ENCODE data around the gene ZNF598. TPM values are rescaled to one million over a fixed set of nuclear protein-coding genes. Genes with fewer than 3 reads are reported as not detected.

ZNF598 gene
- total and polyA plus RNA-seq, 3 donors from 2014 or later = 46.3 to 94.6 (median 80.4) TPM

DNA sequence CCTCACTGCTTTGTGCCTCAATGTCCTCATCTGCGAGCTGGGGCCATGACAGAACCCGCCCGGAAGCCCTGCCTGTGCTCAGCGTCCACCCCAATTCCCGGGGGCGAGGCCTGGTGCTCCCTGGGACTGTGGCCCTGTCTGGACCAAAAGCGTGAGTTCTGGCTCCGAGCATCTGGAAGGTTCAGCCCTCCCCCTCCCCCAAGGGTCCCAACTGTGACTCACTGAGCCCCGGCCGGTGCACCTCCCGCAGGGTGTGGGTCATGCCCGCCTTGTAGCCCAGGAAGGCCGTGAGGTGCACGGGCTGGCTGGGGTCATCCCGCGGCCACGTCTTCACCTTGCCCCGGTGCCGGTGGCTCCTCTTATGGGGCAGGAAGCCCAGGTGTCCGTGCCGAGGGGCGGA, 55.9 kb downstream of the ZNF598 start:
- no peak overlapping the region for H3K27ac ChIP-seq
- H3K27me3 ChIP-seq = no peaks in the 10 kb centered on the region
- intact Hi-C loops (cut with DNase I; ENCODE audit: low total_unique reads) = no loop called here
- H3K4me3 ChIP-seq = no peak overlapping the region
- H3K36me3 ChIP-seq (ENCODE audit: low read depth, missing control alignments) = no peaks in the 10 kb centered on the region
- DNase-seq = no peak
- WGBS, 2 donors = 96 to 97% methylated on average over 7 to 22 of the region's 22 CpGs
- no peaks in the 10 kb centered on the region for H3K4me1 ChIP-seq
- no peaks in the 10 kb centered on the region for H3K9me3 ChIP-seq
- TF ChIP-seq POLR2A (IDR thresholded peaks at IDR 0.05) = no peak
- TF ChIP-seq, protein P1, sequence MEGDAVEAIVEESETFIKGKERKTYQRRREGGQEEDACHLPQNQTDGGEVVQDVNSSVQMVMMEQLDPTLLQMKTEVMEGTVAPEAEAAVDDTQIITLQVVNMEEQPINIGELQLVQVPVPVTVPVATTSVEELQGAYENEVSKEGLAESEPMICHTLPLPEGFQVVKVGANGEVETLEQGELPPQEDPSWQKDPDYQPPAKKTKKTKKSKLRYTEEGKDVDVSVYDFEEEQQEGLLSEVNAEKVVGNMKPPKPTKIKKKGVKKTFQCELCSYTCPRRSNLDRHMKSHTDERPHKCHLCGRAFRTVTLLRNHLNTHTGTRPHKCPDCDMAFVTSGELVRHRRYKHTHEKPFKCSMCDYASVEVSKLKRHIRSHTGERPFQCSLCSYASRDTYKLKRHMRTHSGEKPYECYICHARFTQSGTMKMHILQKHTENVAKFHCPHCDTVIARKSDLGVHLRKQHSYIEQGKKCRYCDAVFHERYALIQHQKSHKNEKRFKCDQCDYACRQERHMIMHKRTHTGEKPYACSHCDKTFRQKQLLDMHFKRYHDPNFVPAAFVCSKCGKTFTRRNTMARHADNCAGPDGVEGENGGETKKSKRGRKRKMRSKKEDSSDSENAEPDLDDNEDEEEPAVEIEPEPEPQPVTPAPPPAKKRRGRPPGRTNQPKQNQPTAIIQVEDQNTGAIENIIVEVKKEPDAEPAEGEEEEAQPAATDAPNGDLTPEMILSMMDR (IDR thresholded peaks at IDR 0.05) = no peak

GRCh38 chr16:1950559-1950958, 59.1 kb downstream of the ZNF598 start:
- no peak overlapping the region for H3K4me3 ChIP-seq
- TF ChIP-seq, protein P1 (IDR thresholded peaks at IDR 0.05) = no peak
- TF ChIP-seq POLR2A (IDR thresholded peaks at IDR 0.05) = no peak
- H3K9me3 ChIP-seq = no peaks in the 10 kb centered on the region
- H3K27me3 ChIP-seq = no peaks in the 10 kb centered on the region
- no peaks in the 10 kb centered on the region for H3K36me3 ChIP-seq (ENCODE audit: low read depth, missing control alignments)
- H3K27ac ChIP-seq = no peak overlapping the region
- 80 to 86% methylated on average over 2 to 19 of the region's 19 CpGs for WGBS, 2 donors
- intact Hi-C loops (cut with DNase I; ENCODE audit: low total_unique reads) = no loop called here
- H3K4me1 ChIP-seq = no peaks in the 10 kb centered on the region
- DNase-seq = no peak

DNA sequence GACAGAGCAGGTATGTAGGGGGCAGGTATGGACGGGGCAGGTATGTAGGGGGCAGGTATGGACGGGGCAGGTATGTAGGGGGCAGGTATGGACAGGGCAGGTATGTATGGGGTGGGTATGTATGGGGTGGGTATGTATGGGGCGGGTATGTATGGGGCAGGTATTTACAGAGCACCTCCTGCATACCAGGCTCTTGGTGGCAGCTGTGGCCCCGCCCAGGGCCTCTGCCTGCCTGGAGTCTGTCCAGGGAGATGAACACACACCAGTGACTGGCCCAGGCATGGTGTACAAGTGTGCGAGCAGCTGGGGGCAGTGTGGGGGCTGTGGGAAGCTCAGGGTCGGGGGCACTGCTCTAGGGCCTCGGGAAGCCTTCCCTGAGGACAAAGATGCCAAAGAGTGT, 59.6 kb downstream of the ZNF598 start:
- H3K9me3 ChIP-seq = no peaks in the 10 kb centered on the region
- intact Hi-C loops (cut with DNase I; ENCODE audit: low total_unique reads) = no loop called here
- DNase-seq = no peak
- no peaks in the 10 kb centered on the region for H3K36me3 ChIP-seq (ENCODE audit: low read depth, missing control alignments)
- TF ChIP-seq POLR2A (IDR thresholded peaks at IDR 0.05) = no peak
- TF ChIP-seq, protein P1 (IDR thresholded peaks at IDR 0.05) = no peak
- H3K4me1 ChIP-seq = no peaks in the 10 kb centered on the region
- no peak overlapping the region for H3K4me3 ChIP-seq
- no peaks in the 10 kb centered on the region for H3K27me3 ChIP-seq
- H3K27ac ChIP-seq = no peak overlapping the region
- 69 to 73% methylated on average over 7 of the region's 7 CpGs for WGBS, 2 donors

- TF ChIP-seq, protein P1 (IDR thresholded peaks at IDR 0.05) = no peak
- no peak for TF ChIP-seq POLR2A (IDR thresholded peaks at IDR 0.05)
- Histone ChIP-seq H3K4me3 (no peak overlapping the region), H3K27ac (no peak overlapping the region), H3K9me3 (no peaks in the 10 kb centered on the region), H3K36me3 (ENCODE audit: low read depth, missing control alignments) (no peaks in the 10 kb centered on the region), H3K27me3 (no peaks in the 10 kb centered on the region), H3K4me1 (no peaks in the 10 kb centered on the region)
- DNase-seq = no peak
- 91 to 94% methylated on average over 11 of the region's 11 CpGs for WGBS, 2 donors
- intact Hi-C loops (cut with DNase I; ENCODE audit: low total_unique reads) = no loop called here
Measured at GRCh38 chr16:1949507-1949906, 60.1 kb downstream of the ZNF598 start.

Small RNAs within 50 kb of the gene (small RNA-seq; reads per million reads assigned to genes)
- gene AC005363.2 = 0 reads per million in 2 donors
- 0 reads per million in 2 donors for gene RN7SL219P
- gene SNORA10 = 0 reads per million in 2 donors
- 0 reads per million in 2 donors for gene SNORA64

Other genes with a start within 250 kb of the ZNF598 start
Only the 30 nearest of the 33 such genes appear.
- 10 to 100 TPM; 66.5 to 81.6 TPM for gene MRPS34, start 236.7 kb downstream of the ZNF598 start, total RNA-seq
- gene MRPS34, start 236.7 kb downstream of the ZNF598 start, polyA plus RNA-seq (ENCODE audit: insufficient read depth, low read depth, low replicate concordance) = 49.2 TPM
- gene SPSB3, start 227.2 kb downstream of the ZNF598 start, total RNA-seq = 100 to 1,000 TPM; 111 to 114 TPM
- 43.8 TPM for gene SPSB3, start 227.2 kb downstream of the ZNF598 start, polyA plus RNA-seq (ENCODE audit: insufficient read depth, low read depth, low replicate concordance)
- gene NUBP2, start 226.9 kb downstream of the ZNF598 start, total RNA-seq = 10 to 100 TPM; 81.5 to 90.8 TPM
- gene NUBP2, start 226.9 kb downstream of the ZNF598 start, polyA plus RNA-seq (ENCODE audit: insufficient read depth, low read depth, low replicate concordance) = 49.8 TPM
- gene IGFALS, start 216.1 kb downstream of the ZNF598 start, total RNA-seq = 1 to 10 TPM; 3.2 to 6.7 TPM
- 0.38 TPM for gene IGFALS, start 216.1 kb downstream of the ZNF598 start, polyA plus RNA-seq (ENCODE audit: insufficient read depth, low read depth, low replicate concordance)
- gene HAGH, start 183.0 kb downstream of the ZNF598 start, total RNA-seq = 100 to 1,000 TPM; 163 to 176 TPM
- 266 TPM for gene HAGH, start 183.0 kb downstream of the ZNF598 start, polyA plus RNA-seq (ENCODE audit: insufficient read depth, low read depth, low replicate concordance)
- gene FAHD1, start 182.6 kb downstream of the ZNF598 start, total RNA-seq = 10 to 100 TPM; 57.5 to 65.8 TPM
- 20.6 TPM for gene FAHD1, start 182.6 kb downstream of the ZNF598 start, polyA plus RNA-seq (ENCODE audit: insufficient read depth, low read depth, low replicate concordance)
- gene MEIOB, start 137.7 kb downstream of the ZNF598 start, total RNA-seq = 10 to 100 TPM; 34.6 to 53.9 TPM
- gene MEIOB, start 137.7 kb downstream of the ZNF598 start, polyA plus RNA-seq (ENCODE audit: insufficient read depth, low read depth, low replicate concordance) = 53.8 TPM
- gene HS3ST6, start 91.4 kb downstream of the ZNF598 start, total RNA-seq = 1 to 10 TPM in 1 of 2 donors, under 1 TPM in 1; 0.94 to 1.6 TPM
- gene HS3ST6, start 91.4 kb downstream of the ZNF598 start, polyA plus RNA-seq (ENCODE audit: insufficient read depth, low read depth, low replicate concordance) = 0.34 TPM
- 10 to 100 TPM; 17.5 to 19.8 TPM for gene MSRB1, start 66.6 kb downstream of the ZNF598 start, total RNA-seq
- gene MSRB1, start 66.6 kb downstream of the ZNF598 start, polyA plus RNA-seq (ENCODE audit: insufficient read depth, low read depth, low replicate concordance) = 35.2 TPM
- gene RPL3L, start 55.1 kb downstream of the ZNF598 start, total RNA-seq = 1 to 10 TPM; 7.3 to 9.8 TPM
- 10.4 TPM for gene RPL3L, start 55.1 kb downstream of the ZNF598 start, polyA plus RNA-seq (ENCODE audit: insufficient read depth, low read depth, low replicate concordance)
- 100 to 1,000 TPM; 127 to 211 TPM for gene NDUFB10, start 50.3 kb downstream of the ZNF598 start, total RNA-seq
- 186 TPM for gene NDUFB10, start 50.3 kb downstream of the ZNF598 start, polyA plus RNA-seq (ENCODE audit: insufficient read depth, low read depth, low replicate concordance)
- gene RPS2, start 45.0 kb downstream of the ZNF598 start, total RNA-seq = 1,000 to 10,000 TPM in 1 of 2 donors, 100 to 1,000 TPM in 1; 744 to 1,779 TPM
- 1,272 TPM for gene RPS2, start 45.0 kb downstream of the ZNF598 start, polyA plus RNA-seq (ENCODE audit: insufficient read depth, low read depth, low replicate concordance)
- gene RNF151, start 43.0 kb downstream of the ZNF598 start, total RNA-seq = 100 to 1,000 TPM in 1 of 2 donors, 10 to 100 TPM in 1; 86.7 to 210 TPM
- 153 TPM for gene RNF151, start 43.0 kb downstream of the ZNF598 start, polyA plus RNA-seq (ENCODE audit: insufficient read depth, low read depth, low replicate concordance)
- 100 to 1,000 TPM in 1 of 2 donors, 10 to 100 TPM in 1; 83.4 to 109 TPM for gene TBL3, start 37.8 kb downstream of the ZNF598 start, total RNA-seq
- 77.1 TPM for gene TBL3, start 37.8 kb downstream of the ZNF598 start, polyA plus RNA-seq (ENCODE audit: insufficient read depth, low read depth, low replicate concordance)
- gene NOXO1, start 28.4 kb downstream of the ZNF598 start, total RNA-seq = 1 to 10 TPM; 4.8 to 7.6 TPM
- 3.7 TPM for gene NOXO1, start 28.4 kb downstream of the ZNF598 start, polyA plus RNA-seq (ENCODE audit: insufficient read depth, low read depth, low replicate concordance)
- gene GFER, start 25.6 kb downstream of the ZNF598 start, total RNA-seq = 10 to 100 TPM; 25.7 to 25.8 TPM
- gene GFER, start 25.6 kb downstream of the ZNF598 start, polyA plus RNA-seq (ENCODE audit: insufficient read depth, low read depth, low replicate concordance) = 40.0 TPM
- gene SYNGR3, start 19.9 kb downstream of the ZNF598 start, total RNA-seq = 10 to 100 TPM; 20.9 to 33.5 TPM
- gene SYNGR3, start 19.9 kb downstream of the ZNF598 start, polyA plus RNA-seq (ENCODE audit: insufficient read depth, low read depth, low replicate concordance) = 10.0 TPM
- gene NPW, start 10.0 kb upstream of the ZNF598 start, total RNA-seq = 1 to 10 TPM; 7.3 to 8.2 TPM
- gene NPW, start 10.0 kb upstream of the ZNF598 start, polyA plus RNA-seq (ENCODE audit: insufficient read depth, low read depth, low replicate concordance) = 3.9 TPM
- 10 to 100 TPM; 54.1 to 59.9 TPM for gene NHERF2, start 17.1 kb upstream of the ZNF598 start, total RNA-seq
- gene NHERF2, start 17.1 kb upstream of the ZNF598 start, polyA plus RNA-seq (ENCODE audit: insufficient read depth, low read depth, low replicate concordance) = 50.6 TPM
- 10 to 100 TPM; 24.6 to 35.6 TPM for gene NTHL1, start 38.0 kb upstream of the ZNF598 start, total RNA-seq
- 18.0 TPM for gene NTHL1, start 38.0 kb upstream of the ZNF598 start, polyA plus RNA-seq (ENCODE audit: insufficient read depth, low read depth, low replicate concordance)
- 100 to 1,000 TPM; 222 to 271 TPM for gene TSC2, start 38.2 kb upstream of the ZNF598 start, total RNA-seq
- gene TSC2, start 38.2 kb upstream of the ZNF598 start, polyA plus RNA-seq (ENCODE audit: insufficient read depth, low read depth, low replicate concordance) = 136 TPM
- gene PKD1, start 126.1 kb upstream of the ZNF598 start, total RNA-seq = 100 to 1,000 TPM; 323 to 337 TPM
- gene PKD1, start 126.1 kb upstream of the ZNF598 start, polyA plus RNA-seq (ENCODE audit: insufficient read depth, low read depth, low replicate concordance) = 83.4 TPM
- 1 to 10 TPM; 3.2 to 3.6 TPM for gene RAB26, start 138.8 kb upstream of the ZNF598 start, total RNA-seq
- 1.5 TPM for gene RAB26, start 138.8 kb upstream of the ZNF598 start, polyA plus RNA-seq (ENCODE audit: insufficient read depth, low read depth, low replicate concordance)
- 10 to 100 TPM; 36.0 to 46.1 TPM for gene TRAF7, start 146.0 kb upstream of the ZNF598 start, total RNA-seq
- gene TRAF7, start 146.0 kb upstream of the ZNF598 start, polyA plus RNA-seq (ENCODE audit: insufficient read depth, low read depth, low replicate concordance) = 44.6 TPM
- 100 to 1,000 TPM in 1 of 2 donors, 1 to 10 TPM in 1; 6.4 to 159 TPM for gene CASKIN1, start 186.8 kb upstream of the ZNF598 start, total RNA-seq
- gene CASKIN1, start 186.8 kb upstream of the ZNF598 start, polyA plus RNA-seq (ENCODE audit: insufficient read depth, low read depth, low replicate concordance) = 2.1 TPM
- gene MLST8, start 195.6 kb upstream of the ZNF598 start, total RNA-seq = 100 to 1,000 TPM in 1 of 2 donors, 10 to 100 TPM in 1; 95.4 to 113 TPM
- 89.0 TPM for gene MLST8, start 195.6 kb upstream of the ZNF598 start, polyA plus RNA-seq (ENCODE audit: insufficient read depth, low read depth, low replicate concordance)
- gene BRICD5, start 201.0 kb upstream of the ZNF598 start, total RNA-seq = 10 to 100 TPM; 37.8 to 66.5 TPM
- 25.1 TPM for gene BRICD5, start 201.0 kb upstream of the ZNF598 start, polyA plus RNA-seq (ENCODE audit: insufficient read depth, low read depth, low replicate concordance)
- gene PGP, start 205.0 kb upstream of the ZNF598 start, total RNA-seq = 100 to 1,000 TPM in 1 of 2 donors, 10 to 100 TPM in 1; 50.0 to 118 TPM
- 56.3 TPM for gene PGP, start 205.0 kb upstream of the ZNF598 start, polyA plus RNA-seq (ENCODE audit: insufficient read depth, low read depth, low replicate concordance)
- 10 to 100 TPM; 57.4 to 69.4 TPM for gene E4F1, start 213.8 kb upstream of the ZNF598 start, total RNA-seq
- 20.0 TPM for gene E4F1, start 213.8 kb upstream of the ZNF598 start, polyA plus RNA-seq (ENCODE audit: insufficient read depth, low read depth, low replicate concordance)
- gene DNASE1L2, start 226.6 kb upstream of the ZNF598 start, total RNA-seq = 1 to 10 TPM; 2.5 to 3.5 TPM
- 1.1 TPM for gene DNASE1L2, start 226.6 kb upstream of the ZNF598 start, polyA plus RNA-seq (ENCODE audit: insufficient read depth, low read depth, low replicate concordance)

All from testis (tissue), 3 donors.